ENCODE data around the gene SPNS3.

The SPNS3 gene

DNA sequence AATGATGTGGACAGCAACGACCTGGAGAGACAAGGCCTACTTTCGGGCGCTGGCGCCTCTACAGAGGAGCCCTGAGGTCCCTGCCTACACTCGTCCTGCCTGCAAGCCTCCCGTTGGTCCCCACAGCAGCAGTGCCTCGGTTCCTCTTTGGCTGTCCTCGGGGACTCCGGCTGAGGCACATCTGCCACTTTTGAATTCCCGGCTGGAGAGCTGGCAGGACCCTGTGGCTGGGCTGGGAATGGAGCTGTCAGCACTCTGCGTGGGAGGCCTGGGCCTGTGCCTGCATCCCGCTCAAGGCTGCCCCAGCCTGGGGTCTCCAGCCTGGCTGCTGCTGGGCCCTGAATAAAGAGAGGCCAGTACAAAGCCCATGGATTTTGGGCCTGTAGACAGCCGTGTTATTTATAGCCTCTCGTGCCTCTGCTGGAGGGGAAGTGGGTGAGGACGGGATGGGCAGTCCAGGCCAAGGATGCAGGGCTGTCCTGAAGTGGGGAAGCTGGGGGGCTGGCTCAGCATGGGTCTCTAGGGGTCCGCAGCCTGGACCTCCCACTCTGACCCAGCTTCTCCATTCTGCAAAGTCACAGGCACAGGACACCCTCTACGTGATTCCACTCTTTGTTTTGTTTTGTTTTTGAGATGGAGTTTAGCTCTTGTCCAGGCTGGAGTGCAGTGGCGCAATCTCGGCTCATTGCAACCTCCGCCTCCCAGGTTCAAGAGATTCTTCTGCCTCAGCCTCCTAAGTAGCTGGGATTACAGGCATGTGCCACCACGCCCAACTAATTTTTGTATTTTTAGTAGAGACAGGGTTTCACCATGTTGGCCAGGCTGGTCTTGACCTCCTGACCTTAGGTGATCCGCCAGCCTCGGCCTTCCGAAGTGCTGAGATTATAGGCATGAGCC is 54.3 kb downstream of the SPNS3 start:
- no peak for DNase-seq (ENCODE audit: low read depth, low spot score)

DNA sequence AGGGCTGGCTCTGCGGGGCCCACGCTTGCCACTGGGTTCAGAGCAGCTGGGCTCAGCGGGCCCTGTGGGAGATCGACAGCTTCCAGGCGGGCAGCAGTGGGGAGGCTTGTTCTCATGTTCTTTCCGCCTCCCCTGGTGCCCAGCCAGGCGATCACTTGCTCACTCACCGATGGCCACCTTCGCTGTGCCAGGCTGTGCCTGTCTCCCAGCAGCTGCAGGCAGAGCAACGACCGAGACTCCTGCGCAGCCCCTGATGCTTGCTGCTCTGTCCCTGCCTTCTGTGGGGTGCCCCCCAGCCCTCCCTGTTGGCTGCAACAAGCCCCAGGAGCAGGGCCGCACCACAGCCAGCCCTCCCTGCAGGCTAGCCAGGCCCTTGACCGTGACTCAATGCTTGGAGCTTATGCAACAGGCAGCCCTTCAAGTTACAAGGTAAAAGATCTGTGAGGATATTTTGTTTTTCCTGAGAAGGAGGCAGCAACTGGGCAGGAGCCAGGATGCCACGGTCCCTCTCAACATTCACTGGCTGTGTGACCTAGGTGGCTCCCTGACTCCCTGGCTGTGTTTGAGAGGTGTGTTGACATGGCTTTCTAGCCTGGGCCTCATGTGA is 55.4 kb downstream of the SPNS3 start:
- DNase-seq (ENCODE audit: low read depth, low spot score): no peak

DNA sequence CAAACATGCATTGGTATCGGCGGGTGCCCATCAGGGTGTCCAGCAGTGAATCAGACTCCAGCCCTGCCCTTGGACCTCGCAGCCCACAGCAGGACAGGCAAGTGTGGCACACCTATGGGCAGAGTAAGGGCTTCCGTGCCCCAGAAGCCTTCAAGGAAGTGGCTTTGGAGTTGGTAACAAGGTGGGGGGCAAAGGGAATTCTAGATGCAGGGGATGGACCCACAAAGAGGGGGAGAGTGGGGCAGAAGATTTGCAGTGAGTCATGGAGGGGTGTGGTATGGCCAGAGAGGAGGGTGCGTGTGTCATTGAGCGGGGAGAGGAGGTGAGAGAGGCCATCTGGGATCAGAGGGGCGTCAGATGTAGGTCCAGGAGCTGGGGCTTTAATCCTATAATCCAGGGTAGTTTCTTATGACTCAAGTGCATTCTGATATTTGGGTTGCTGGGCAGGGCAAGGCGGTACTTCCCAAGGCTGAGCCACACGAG is 56.4 kb downstream of the SPNS3 start:
- DNase-seq (ENCODE audit: low read depth, low spot score): no peak

DNA sequence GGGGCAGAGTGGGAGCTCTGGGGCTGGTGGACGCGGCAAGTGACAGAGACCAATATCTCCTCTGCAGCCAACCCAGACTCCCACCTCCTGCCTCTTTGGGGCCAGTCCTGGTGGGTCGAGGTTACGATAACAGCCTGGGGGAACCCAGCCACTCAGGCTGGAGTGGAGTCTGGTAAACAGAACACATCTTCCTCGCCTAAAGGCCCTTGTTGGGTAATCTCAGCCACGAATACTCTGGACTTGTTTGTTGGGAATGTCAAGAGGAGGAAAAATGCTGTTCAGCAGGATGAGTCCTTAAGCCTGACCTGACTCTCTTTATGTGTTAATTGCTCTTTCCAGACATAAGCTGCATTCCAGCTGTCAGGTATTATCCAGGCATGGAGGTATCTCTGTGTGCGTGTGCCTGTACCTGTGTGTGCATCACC is 56.9 kb downstream of the SPNS3 start:
- no peak for DNase-seq (ENCODE audit: low read depth, low spot score)

DNA sequence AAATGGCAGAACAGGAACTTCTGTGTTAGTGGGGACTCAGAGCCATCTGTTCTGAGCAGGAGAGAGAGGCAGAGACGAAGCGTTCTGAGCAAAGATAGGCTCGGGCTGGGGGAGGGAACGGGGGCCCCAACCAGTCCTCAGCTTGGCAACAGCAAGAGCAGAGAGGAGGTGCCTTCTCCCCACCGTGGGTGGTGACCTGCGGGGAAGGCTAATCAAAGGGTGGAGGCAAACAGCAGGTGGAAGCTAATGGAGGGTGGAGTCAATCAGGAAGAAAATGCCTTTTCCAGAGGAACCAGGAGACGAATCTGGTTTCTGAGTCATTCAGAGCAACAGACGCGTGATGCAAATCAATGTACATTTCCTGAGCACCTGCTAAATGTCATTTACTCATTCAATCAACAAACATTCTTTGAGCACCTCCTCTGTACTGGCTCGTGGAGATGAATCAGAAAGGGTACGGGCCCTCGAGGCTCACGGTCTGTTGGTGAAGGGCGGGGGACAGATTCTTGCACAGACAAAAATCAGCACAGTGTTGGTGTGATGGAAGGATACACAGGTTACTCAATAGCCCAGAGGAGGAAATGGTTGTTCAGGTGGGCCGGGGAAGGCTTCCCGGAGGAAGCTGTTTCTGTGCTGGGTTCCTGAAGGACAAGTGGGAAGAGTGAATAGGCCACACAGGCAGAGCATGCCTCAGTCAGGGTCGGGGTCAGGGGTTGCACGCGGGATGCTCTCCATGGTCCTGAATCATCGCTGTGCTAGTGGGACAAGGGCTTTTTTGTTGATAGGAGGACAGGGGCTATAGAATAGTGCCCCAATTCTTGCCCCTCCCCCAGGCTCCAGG is 59.2 kb downstream of the SPNS3 start:
- no peak for DNase-seq (ENCODE audit: low read depth, low spot score)

DNA sequence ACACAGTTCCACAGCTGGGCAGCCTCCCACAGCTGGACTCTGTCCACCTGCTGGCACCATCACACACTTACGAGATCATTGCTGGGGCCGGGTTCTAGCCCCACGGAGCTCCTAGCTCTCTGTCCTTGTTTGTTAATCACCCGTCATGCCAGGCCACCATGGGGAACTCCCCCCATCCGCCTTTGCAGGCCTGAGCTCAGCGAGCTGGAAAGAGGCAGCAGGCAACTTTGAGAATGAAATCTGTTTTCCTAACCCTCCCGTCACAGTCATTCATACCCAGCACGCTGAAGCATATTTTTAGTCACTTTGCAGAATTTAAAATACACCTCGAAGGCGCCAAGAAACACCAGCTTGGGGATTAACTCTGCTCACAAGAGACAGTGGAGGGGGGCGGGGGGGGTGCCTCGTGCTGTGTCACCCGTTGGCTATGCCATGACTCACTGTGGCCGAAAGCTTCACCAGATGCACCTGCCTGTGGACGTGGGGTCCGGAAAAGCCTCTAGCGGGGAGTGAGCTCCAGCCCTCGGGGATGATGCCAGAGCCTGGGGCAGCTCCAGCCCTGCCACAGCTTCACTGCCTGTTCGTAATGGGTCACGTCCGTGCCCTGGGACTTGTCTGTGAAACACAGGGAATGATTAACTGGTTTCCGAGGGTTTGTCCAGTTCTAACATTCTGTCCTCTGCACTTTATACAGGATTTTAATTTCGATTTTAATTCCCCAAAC is 63.5 kb downstream of the SPNS3 start:
- no peak for DNase-seq (ENCODE audit: low read depth, low spot score)

DNA sequence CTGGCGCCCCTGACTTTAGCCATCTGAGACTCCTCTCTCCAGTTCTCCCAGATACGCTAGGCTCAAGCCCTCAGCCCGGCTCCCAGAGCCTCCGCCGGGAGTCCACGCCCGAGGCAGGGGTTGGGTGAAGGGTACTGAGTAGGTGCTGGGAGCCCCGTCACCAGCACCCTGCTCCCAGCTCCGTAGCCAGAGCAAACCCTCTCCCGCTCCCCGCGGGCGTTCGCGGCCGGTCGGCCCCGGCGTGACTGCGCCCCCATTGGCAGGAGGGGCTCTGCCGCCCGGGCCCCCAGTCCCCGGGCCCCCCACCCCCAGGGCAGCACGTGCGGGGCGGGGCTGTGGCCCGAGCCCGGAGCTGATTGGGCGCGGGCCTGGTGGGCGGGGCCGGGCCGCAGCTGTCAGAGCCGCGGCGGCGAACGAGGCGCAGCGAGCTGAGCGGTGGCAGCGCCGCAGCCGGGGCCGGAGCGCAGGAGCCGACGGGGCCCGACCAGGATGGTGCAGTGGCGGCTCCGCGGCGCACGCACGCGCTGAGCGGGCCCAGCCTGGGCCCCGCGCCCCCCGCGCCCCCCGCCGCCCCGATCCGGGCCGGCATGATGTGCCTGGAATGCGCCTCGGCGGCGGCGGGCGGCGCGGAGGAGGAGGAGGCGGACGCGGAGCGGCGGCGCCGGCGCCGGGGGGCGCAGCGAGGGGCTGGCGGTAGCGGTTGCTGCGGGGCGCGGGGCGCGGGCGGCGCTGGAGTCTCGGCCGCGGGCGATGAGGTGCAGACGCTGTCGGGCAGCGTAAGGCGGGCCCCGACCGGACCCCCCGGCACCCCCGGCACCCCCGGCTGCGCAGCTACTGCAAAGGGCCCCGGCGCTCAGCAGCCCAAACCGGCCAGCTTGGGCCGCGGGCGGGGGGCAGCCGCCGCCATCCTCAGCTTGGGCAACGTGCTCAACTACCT is 65.0 kb downstream of the SPNS3 start, which contains the start of gene SPNS2:
TSS of gene SPNS2 (plus strand) at position 421 of the 937 bp plus-strand sequence. CDS start at position 588, 167 bp downstream.
- no peak for DNase-seq (ENCODE audit: low read depth, low spot score)

DNA sequence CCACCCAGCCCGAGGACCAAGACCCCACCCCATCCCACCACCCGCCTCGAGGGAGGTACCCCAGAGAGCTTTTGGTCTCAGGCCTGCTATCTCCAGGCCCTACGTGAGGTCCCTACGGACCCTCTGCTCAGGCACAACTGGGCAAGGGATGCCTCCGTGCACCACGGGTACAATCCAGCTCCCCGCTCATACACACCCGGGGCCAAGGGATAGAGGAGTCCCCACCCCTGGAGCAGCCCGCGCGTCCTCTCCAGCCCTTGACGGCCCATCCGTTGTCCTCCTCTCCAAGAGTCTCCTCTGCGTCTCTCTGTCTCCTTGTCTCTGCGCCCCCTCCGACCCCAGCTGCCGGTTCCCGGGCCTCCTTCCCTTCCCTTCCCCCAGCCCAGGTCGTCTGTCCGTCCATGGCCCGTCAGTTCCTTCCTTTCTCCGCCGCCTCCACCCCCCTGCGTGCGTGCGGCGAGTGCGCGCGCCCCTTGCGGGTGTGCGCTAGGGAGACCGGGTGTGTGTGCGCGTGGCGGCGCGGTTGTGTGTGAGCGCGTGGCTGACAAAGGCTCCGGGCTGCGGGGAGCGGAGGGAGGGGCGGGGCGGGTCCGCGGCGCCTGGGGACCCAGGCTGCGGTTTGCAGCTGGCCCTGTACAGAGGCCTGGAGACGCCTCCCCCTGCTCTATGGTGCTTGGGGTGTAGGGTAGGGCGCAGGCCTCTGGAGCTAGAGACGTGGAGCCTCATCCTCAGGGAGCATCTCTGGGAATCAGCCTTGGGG is 65.9 kb downstream of the SPNS3 start:
- no peak for DNase-seq (ENCODE audit: low read depth, low spot score)

DNA sequence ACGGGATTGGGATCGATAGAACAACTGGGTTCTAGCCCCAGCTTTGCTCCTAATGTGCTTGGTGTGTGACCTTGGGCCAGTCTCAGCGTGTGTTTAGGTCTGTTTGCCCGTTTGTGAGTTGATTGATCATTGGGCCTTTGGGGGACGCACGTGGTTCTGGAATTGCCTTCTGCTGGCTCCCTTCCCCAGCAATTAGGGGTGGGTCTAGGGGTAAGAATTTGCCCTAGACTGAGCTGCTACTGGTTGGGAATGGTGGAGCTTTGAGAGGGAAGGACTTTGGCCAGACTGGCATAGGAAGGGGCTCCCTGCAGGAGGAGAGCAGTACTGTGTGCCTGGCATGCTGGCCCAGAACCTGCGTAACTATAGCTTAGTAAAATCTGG is 66.4 kb downstream of the SPNS3 start:
- no peak for DNase-seq (ENCODE audit: low read depth, low spot score)

DNA sequence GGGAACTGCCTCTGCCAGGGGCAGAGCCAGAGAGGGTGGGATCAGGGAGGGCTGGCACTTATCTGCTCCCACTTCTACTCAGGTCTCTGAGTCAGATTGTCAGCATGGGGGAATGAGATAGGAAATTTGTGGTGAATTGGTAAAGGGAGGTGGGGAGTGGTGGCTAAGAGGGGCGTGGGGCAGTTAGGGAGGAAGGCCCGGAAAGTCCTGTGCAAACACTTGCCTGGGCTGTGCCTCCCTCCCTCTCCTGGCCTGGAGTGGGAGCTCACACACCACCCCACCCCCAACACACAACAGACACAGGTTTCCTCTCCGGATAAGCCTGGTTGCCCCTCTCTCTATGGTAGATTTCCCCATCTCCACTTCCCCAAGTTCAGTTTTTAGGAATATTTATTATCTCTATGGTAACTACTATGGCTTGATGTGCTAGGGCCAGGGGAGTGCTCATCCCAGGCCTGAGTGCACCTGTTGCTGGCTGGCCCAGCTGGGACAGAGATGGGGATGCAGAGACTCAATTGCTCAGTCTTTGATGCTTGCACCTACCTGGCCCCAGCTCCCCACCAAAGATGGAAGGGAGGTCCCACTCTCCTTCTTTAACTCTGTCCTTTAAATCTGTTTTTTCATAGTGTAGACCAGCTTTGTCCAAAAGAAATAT is 67.7 kb downstream of the SPNS3 start:
- DNase-seq (ENCODE audit: low read depth, low spot score): no peak

DNA sequence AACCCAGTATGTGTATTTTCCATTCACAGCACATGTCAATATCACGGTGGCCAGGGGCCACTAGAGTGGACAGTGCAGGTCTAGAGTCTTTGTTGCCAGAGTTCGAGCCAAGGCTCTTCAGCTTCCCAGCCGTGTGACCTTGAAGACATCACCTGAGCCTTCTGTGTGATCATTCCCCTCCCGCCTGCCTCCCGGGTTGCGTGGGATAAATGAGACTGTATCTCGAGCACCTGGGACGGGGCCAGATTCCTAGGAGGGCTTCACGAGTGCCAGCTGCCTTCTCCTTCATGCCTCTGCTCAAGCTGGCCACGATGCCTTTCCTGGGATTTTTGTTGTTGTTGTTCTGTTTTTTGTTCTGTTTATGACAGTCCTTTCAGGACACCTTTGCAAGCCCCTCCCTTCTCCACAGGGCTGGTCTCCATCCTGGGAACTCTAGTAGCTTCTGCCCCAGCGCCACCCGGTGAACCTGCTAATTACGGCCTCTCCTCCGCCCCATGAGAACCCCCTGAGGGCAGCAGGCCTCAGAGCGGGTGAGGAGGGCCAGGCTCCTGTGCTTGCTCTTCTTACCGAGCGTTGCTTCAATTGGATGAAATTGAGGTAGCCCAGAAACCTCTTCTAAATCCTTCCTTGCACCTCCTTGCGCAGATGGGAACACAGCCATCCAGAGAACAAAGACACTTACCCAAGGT is 68.9 kb downstream of the SPNS3 start:
- no peak for DNase-seq (ENCODE audit: low read depth, low spot score)

DNA sequence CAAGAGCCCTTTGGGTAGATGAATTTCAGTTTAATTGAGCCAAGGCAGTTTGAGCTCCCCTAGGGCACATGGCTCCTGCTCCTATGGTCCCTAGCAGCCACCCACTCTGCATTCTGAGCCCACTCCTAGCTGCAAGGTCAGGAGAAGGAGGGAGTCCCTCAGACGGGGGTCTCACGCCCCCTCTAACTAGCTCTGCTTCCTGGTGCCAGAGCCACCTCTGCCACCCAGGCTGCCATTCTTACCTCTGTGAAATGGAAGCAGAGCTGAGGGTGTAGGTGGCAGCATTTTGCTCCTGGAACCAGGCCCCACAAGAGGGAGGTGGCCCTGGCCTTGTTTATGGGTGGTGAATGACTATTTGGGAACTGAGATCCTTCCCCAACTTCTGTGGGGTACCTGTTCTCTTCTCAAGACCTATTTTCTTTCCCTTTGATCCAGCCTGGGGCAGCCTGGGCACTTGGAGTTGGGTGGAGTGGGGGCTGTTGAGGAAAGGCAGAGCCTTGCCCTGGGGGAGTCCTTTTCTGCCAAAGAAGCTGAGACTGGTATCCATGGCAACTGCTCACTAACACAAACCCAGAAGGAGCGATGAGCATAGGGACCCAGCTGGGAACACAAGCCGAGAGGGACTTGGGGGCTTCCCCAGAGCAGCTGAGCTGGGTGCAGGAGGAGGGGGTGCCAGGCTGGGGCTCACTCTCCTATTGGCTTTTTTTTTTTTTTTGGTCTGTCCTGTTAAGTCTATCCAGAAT is 69.7 kb downstream of the SPNS3 start:
- DNase-seq (ENCODE audit: low read depth, low spot score): no peak

DNA sequence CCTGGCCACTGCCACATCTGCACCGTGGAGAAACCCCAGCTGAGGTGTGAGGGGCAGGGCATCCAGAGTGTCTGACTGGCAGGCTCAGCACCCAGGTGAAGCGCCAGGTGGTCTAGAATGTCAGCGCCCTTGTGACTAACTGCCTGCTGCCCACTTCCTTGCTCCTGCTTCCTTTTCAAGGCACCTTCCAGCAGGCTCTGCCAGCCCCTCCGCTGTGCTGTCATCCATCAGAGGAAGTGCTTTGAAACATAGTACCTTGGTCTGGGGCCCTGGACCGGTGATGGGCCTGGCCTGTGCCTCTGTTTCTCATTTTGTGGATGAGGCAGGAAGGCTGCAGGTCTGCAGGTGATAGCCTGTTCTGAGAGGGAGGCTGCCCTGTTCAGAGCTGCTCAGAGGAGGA is 70.4 kb downstream of the SPNS3 start:
- no peak for DNase-seq (ENCODE audit: low read depth, low spot score)

DNA sequence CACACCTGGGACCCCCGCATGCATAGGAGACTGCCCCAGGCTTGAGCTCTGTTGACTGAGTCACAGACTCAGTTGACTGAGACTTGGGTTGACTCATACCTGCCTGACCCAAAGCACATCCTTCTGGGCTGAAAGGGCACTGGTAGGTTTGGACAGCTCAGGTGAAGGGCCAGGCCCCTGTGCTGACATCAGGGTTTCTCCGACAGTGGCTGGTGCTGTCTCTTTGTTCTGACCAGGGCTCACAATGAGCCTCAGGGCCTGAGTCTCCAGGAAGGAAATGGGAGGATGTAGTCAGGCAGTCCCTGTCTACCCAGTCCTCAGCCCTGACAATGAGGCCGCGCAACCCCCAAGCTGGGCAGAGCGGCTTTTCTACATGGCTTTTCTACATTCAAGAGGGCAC is 71.4 kb downstream of the SPNS3 start:
- DNase-seq (ENCODE audit: low read depth, low spot score): no peak

DNA sequence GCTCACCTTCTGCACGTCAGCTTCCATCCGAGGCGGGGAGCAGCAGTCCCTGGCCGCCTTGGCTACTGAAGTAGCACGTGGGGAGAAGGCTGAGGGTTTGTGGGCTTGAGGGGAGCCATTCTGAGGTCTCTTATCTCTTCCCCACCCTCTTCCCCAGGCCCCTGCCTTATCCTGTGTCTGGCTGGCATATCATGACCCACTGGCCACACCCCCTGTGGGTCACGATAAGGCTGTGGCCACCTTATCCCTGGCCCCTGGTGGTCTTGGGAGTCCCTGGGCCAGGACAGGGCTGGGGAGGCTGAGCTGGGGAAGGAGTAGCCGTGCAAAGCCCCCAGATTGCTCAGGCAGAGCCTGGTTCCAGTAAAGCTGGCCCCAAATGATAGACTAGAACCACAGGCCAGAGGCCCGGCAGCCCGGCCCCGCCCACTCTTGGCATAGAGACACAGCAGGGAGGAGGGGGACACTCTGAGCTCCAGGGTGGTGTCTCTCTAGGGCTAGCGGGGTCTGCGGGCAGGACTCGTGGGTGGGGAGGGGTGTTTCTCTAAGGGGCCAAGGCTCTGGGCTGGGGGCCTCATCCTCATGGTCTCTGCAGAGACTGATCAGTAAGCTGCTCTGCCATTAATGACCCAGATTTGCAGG is 72.6 kb downstream of the SPNS3 start:
- no peak for DNase-seq (ENCODE audit: low read depth, low spot score)

DNA sequence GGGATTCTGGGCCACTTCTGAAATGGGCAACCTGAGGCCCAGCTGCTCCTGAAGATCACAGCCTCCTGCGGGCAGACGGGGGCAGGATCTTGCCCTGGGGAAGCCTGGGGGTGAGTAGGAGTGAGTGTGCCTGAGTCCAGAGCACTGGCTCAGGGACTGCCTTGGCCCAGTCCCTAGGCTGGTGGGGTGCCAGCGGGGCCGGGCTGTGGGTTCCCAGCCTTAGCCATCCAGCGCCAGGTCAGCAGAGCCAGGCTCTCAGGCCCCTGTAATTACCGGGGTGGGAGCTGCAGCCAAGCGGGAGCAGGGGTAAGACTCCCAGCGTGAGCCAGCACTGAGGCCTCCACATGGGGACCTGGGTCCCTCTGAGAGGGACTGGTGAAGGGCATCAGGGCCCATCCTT is 73.2 kb downstream of the SPNS3 start:
- DNase-seq (ENCODE audit: low read depth, low spot score): no peak
